ENCODE results near the gene FAR2.
A peak's percentile ranks its signal among the peaks of the same experiment; 100 is the strongest.
"Not testable (repeated sequence)": the region's sequence is repeated elsewhere in the genome, so short reads cannot be mapped to it uniquely, and the experiment has no call there.

The FAR2 gene

DNA sequence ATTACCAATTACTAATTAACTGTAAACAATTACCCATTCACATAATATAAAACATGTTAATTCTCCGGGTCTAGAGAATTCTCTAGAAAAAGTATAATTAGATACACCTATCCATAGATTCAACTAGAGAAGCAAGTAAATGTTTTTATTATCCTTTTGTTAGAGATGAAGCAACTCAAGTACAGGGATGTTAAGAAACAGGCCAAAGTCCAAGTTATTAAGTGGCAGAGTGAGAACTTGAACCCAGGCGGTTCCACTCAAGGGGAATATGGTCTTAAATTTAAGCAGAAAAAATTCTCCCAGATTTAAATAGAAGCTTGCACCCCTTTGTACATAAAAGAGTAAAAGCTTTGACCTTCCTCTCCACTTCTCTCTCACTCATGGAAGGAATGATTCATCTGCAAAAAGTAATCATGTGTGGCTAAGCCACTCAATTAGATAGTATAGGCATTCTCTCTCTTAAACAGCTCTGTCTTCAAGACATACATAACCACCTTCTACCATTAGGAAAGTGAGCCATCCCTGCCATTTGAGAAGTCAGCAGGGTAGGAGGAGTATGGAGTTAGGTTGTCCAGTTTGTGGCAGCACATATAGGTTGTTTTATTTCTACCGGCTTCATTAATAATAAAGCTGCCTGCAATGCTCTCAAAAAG is 197.8 kb downstream of the FAR2 start:
- no peak for DNase-seq

DNA sequence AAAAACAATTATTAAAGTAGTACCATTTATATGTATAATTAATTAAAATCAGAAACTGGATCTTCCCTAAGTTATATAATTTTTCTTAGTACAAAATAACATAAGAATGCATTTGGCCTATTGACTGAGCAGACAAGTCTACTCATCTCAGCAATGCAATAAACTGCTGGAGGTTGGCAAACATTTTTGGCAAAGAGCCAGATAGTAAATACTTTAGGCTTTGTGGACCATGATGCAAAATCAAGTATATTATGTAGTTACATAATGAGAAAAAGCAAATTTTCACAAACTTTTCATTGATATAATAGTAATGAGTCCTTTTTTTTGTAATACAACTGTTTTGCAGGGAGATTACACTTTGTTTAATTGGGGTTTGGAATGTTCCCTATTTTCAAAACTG is 201.0 kb downstream of the FAR2 start:
- DNase-seq: no peak

DNA sequence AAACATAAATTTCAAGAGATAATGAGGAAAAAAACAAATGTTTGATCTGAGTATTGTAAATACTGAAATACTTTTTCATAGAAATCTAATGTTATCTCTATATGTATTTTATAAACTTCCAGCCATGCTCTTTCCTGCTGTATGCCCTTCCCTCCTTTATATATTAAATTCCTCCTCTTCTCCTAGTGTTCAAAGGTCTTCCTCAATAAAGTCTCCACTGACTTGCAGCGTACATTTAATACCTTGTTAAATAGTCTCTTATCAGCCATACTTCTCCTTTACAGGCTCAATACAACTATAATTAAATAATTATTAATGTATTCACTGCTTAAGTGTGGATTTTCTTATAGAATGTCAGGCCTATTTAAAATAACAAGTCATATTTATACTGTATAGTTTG is 205.9 kb downstream of the FAR2 start:
- no peak for DNase-seq

DNA sequence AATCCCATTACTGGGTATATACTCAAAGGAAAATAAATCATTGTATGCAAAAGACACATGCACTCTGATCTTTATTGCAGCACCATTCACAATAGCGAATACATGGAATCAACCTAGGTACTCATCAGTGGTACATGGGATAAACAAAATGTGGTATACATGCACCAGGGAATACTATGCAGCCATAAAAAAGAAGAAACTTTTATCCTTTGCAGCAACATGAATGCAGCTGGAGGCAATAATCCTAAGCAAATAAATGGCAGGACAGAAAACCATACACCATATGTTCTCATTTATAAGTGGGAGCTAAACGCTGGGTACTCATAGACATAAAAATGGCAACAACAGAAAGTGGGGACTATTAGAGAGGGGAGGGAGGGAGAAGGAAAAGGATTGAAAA is 216.0 kb downstream of the FAR2 start:
- DNase-seq: no peak

DNA sequence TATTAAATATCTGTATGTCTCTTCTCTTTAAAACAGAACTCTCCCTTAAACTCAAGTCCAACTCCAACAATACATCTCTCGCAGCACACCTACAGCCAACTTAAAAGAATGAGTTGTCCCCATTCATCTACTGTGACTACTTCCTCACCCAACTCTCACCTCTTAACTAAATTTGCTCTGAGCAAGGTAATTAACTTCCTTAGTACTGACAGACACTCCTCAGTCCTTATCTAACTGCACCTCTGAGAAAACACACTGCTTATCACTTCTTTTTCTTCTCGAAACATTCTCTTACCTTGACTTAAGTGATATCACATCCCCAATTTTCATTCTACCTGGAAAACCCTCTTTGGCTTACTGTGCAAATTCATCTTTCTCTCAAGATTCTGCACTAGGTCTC is 224.9 kb downstream of the FAR2 start:
- no peak for DNase-seq

DNA sequence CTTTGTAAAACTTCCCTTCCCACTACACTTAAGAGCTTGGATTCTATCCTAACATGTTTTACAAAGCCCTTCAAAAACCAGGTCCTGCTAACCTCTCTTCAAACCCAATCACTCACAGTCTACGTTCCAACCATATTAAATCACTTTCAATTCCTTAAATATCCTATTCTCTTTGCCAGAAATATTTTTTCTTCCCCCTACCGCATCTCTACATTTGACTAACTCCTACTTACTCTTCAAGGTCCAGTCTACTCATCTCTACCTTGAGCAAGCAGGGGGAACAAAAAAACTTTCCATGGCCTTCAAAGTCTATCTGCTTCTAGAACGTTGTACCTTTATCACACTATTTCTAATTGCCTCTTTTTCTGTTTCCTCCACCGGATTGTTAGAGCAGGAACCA is 225.8 kb downstream of the FAR2 start:
- no peak for DNase-seq

DNA sequence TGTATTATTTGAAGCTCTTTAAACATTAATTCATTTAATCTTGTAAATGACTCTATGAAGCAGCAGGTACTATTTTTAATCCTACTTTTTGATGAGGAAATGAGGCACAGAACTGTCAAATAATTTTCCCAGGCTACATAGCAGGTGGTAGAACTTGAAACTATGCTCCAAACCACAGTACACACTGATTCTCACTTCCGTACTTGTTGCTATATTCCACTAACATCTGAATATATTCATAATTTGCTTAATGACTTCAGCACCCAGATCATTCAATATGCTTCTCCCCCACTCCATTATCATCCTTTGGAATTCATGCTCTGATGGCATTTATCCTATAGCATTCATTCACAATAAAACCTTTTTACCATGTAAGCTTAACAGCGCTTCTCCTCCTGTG is 227.0 kb downstream of the FAR2 start:
- DNase-seq: no peak

DNA sequence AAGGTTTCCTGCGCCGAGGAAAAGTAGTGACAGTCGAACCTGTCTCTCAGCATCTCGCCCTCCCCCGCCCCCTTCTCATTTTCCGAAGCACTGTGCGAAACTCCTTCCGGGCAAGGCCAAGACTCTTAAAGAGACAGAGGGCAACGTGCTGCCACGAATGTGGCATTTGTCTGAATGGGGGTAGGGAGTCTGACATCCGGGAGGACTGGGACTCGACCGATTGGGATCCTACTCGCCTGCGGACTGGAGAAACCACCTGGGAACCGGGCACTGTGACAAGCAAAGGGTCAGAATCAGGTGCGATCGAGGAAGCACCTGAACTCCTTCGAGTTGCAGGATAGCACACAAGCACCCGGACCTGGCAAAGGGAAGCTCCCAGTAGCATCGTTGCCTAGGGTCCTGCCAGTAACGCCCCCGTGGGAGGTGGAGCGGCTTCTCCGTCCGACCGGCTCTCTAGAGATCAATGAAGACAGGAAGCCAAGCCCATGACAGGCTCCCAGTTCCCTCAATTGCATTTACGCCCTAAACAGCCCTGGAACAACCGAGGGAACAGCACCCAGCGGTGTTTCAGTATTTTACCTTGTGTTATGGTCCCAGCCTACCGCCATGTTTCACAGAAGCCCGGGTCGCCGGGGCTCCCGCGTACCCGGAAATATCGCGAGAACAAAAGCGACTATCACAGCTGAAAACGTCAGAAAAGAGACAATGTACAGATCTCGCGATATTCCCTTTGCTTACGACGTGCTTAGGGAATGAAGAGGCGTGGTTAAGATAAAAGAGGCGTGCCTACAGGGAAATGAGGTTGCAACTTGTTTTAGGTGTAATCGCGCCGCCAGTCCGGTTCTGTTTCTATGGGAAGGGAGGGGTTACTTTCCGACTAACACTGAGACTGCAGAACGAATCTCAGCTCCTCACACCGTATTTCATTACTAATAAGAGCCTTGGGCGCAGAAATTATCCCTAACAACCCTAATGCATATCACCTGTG is 231.8 kb downstream of the FAR2 start, which contains the start of gene ERGIC2:
Gene ERGIC2 (minus strand): TSS at position 637 of the 988 bp plus-strand sequence. CDS start 9,539 bp downstream, outside the sequence.
- peak; percentile 87 for DNase-seq

DNA sequence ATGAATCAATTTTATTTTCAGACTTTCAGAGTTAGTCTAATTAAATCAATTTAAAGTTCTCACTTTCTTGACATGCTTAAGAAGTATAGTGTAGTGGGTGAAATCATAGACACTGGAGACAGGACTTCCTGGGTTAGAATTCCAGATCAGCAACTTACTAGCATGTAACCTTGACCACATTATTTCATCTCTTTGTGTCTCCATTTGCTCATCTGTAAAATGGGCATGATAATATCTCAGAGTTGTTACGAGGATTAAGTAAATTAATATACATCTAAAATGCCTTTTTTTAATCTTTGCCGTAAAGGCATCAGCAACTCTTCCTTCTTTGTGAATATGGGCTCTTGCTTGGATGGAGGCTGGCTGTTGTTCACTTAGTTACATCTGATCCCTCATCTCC is 233.2 kb downstream of the FAR2 start:
- no peak for DNase-seq

DNA sequence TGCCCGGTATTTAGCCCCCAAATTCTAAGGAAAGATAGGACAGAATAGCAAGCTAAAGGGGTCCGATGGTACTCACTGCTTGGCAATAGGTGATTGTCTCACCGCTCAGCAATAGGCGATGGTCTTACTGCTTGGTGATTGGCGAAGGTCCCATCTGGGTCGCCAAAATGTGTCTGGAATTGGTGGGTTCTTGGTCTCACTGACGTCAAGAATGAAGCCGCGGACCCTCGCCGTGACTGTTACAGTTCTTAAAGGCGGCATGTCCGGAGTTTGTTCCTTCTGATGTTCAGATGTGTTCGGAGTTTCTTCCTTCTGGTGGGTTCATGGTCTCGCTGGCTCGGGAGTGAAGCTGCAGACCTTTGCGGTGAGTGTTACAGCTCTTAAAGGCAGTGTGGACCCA is 236.1 kb downstream of the FAR2 start:
- DNase-seq: not testable (repeated sequence)
